Activated naive CD4-positive, alpha-beta T cell treated with anti-CD3 and anti-CD28 coated beads, Interleukin-2, amount 50 U/mL, for 72 hours (primary cell): ENCODE results near the gene MAGEA9B. TPM values are rescaled to one million over a fixed set of nuclear protein-coding genes. Genes with fewer than 3 reads are reported as not detected.
A peak's percentile ranks its signal among the peaks of the same experiment; 100 is the strongest.
"Not testable (repeated sequence)": the region's sequence is repeated elsewhere in the genome, so short reads cannot be mapped to it uniquely, and the experiment has no call there.

Source experiments
- ATAC-seq, 2 donors: fragments of 150-1000 bp; cut with Tn5 transposase; 2 replicates each; pipeline ENCODE4 v1.10.0; 2021; ENCODE audit warnings: mild to moderate bottlenecking in 2 of 2, moderate library complexity in 2 of 2
- DNase-seq, 2 donors: peaks; one replicate each; pipeline ENCODE4 v3.0.0; 2021 to 2022; ENCODE audit warnings: low spot score in 2 of 2
- H3K27ac Mint-ChIP-seq, 2 donors: one replicate each; pipeline ENCODE4 v1.8.0; 2022; ENCODE audit warnings: mild to moderate bottlenecking in 2 of 2, mixed read lengths in 2 of 2
- H3K36me3 Mint-ChIP-seq, 2 donors: one replicate each; pipeline ENCODE4 v1.8.0; 2022; ENCODE audit warnings: mixed read lengths in 2 of 2
- H3K9me3 Mint-ChIP-seq, 2 donors: one replicate each; pipeline ENCODE4 v1.8.0; 2022; ENCODE audit warnings: mixed read lengths in 2 of 2
- total RNA-seq, 2 donors: library from RNA; stranded (reverse); gene quantifications; one replicate each; pipeline ENCODE4 v1.2.3, GENCODE V29; 2022

Gene MAGEA9B
- total RNA-seq, 2 donors from 2014 or later: not detected

- not testable (repeated sequence) for ATAC-seq, H3K36me3 Mint-ChIP-seq, H3K27ac Mint-ChIP-seq, DNase-seq, H3K9me3 Mint-ChIP-seq
Measured at GRCh38 chrX:149546962-149547361, 40.3 kb downstream of the MAGEA9B start.

GRCh38 chrX:149545545-149546543 is 41.4 kb downstream of the MAGEA9B start:
- DNase-seq: peak in 1 of 2 donors; percentile 13

GRCh38 chrX:149541521-149542047 is 45.7 kb downstream of the MAGEA9B start:
- peak overlapping the region; percentile 99 for H3K27ac Mint-ChIP-seq
- no peak for ATAC-seq
- DNase-seq: no peak
- H3K9me3 Mint-ChIP-seq: no peaks in the 10 kb centered on the region
- H3K36me3 Mint-ChIP-seq: no peaks in the 10 kb centered on the region

More at GRCh38 chrX:149545545-149546543, 41.4 kb downstream of the MAGEA9B start:
- ATAC-seq, H3K36me3 Mint-ChIP-seq, H3K9me3 Mint-ChIP-seq, H3K27ac Mint-ChIP-seq: not testable (repeated sequence)

- DNase-seq (peak; percentile 70 to 88), ATAC-seq (peak; percentile 83 to 84)
- H3K36me3 Mint-ChIP-seq: no peaks in the 10 kb centered on the region
- H3K9me3 Mint-ChIP-seq: no peaks in the 10 kb centered on the region
- H3K27ac Mint-ChIP-seq: peak within 1 kb of the TSS; percentile 99
Measured at GRCh38 chrX:149540621-149541520, 46.4 kb downstream of the MAGEA9B start, which contains the start of gene EOLA1. EOLA1 (plus strand) TSS chrX:149541012; CDS start chrX:149545631, 4,619 bp downstream.

- peak; percentile 50 to 61 for ATAC-seq
- no peaks in the 10 kb centered on the region for H3K9me3 Mint-ChIP-seq
- H3K27ac Mint-ChIP-seq: peak overlapping the region; percentile 99
- peak in 1 of 2 donors; percentile 76 for DNase-seq
- no peaks in the 10 kb centered on the region for H3K36me3 Mint-ChIP-seq
Measured at GRCh38 chrX:149540131-149540620, 47.1 kb downstream of the MAGEA9B start.

- DNase-seq (peak; percentile 72 to 82), ATAC-seq (peak; percentile 51 to 64)
- H3K27ac Mint-ChIP-seq: peak overlapping the region; percentile 97 to 99
- no peaks in the 10 kb centered on the region for H3K9me3 Mint-ChIP-seq
- H3K36me3 Mint-ChIP-seq: no peaks in the 10 kb centered on the region
Measured at GRCh38 chrX:149539283-149540130, 47.8 kb downstream of the MAGEA9B start.

- not testable (repeated sequence) for H3K9me3 Mint-ChIP-seq, DNase-seq, ATAC-seq, H3K27ac Mint-ChIP-seq, H3K36me3 Mint-ChIP-seq
Measured at GRCh38 chrX:149537474-149537873, 49.8 kb downstream of the MAGEA9B start.

- peak overlapping the region; percentile 27 to 60 for H3K27ac Mint-ChIP-seq
- ATAC-seq, H3K9me3 Mint-ChIP-seq, DNase-seq, H3K36me3 Mint-ChIP-seq: not testable (repeated sequence)
Measured at GRCh38 chrX:149534926-149535602, 52.2 kb downstream of the MAGEA9B start.

- H3K27ac Mint-ChIP-seq, H3K9me3 Mint-ChIP-seq, H3K36me3 Mint-ChIP-seq, DNase-seq, ATAC-seq: not testable (repeated sequence)
Measured at GRCh38 chrX:149533999-149534398, 53.3 kb downstream of the MAGEA9B start.

GRCh38 chrX:149532868-149533267 is 54.4 kb downstream of the MAGEA9B start:
- H3K9me3 Mint-ChIP-seq, H3K27ac Mint-ChIP-seq, ATAC-seq, H3K36me3 Mint-ChIP-seq, DNase-seq: not testable (repeated sequence)

Other genes with a start within 250 kb of the MAGEA9B start
- 10 to 100 TPM; 35.4 to 77.8 TPM for gene IDS, start 82.2 kb downstream of the MAGEA9B start, total RNA-seq
- 10 to 100 TPM; 13.6 to 50.9 TPM for gene EOLA1, start 46.4 kb downstream of the MAGEA9B start, total RNA-seq
- not detected for gene HSFX3, start 37.5 kb downstream of the MAGEA9B start, total RNA-seq
- gene HSFX2, start 7.9 kb upstream of the MAGEA9B start, total RNA-seq: not detected
- gene TMEM185A, start 44.3 kb upstream of the MAGEA9B start, total RNA-seq: 10 to 100 TPM in 1 of 2 donors, 1 to 10 TPM in 1; 9.0 to 21.5 TPM
- not detected for gene MAGEA11, start 124.6 kb upstream of the MAGEA9B start, total RNA-seq
- gene HSFX1, start 186.6 kb upstream of the MAGEA9B start, total RNA-seq: under 1 TPM; 0.11 to 0.72 TPM
- gene MAGEA9, start 194.5 kb upstream of the MAGEA9B start, total RNA-seq: not detected